HG03025 (cell line): ENCODE measurements around the gene SLC35E2B.
"Not testable (repeated sequence)": the region's sequence is repeated elsewhere in the genome, so short reads cannot be mapped to it uniquely, and the experiment has no call there.

Experiments used
- ATAC-seq: cut with Tn5 transposase; IDR thresholded peaks from one replicate; pipeline ENCODE4 v1.9.1; 2021; ENCODE audit warnings: mild to moderate bottlenecking, moderate library complexity; ENCODE audit not compliant: unreplicated experiment, low FRiP score

The SLC35E2B gene

DNA sequence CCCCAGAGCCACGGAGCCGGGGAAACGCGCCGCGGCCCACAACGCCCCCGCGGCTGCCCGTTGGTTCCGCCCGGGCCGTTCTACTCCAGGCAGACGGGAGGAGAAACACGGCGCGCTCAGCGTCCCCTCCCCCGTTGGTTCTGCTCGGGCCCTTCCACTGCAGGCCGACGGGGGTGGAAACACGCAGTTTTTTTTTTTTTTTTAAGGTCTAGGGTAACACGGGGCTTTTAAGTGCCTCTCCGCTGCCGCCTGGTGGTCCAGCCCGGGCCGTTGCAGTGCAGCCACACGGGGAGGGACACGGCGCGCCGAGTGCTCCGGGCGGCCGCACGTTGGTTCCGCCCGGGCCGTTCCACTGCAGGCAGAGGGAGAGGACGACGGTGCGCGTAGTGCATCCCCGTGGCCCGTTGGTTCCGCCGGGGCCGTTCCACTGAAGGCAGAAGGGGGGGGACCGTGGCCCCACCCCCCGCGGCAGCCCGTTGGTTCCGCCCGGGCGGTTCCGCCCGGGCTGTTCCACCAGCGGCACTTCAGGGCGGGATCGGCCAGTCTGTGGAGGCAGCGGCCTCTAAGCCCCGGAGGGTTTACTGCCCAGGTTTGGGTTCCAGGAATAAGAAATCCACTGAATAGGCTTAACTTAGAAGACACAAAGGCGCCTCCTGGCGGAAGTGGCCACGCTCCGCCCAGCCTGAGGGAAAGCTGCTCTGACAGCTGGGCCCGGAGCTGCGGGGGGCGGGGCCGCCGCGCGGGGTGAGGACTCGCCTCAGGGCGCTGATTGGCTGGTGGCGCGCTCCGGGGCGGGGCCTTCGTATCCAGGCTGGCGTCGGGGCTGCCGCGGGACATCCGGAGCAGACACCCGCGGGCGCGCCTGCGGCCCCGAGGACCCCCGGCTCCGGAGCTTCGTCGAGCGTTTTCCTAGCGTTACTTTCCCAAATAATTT is at the start of gene SLC35E2B:
Gene SLC35E2B (minus strand): TSS at position 82 of the 934 bp plus-strand sequence. CDS start 16,096 bp downstream, outside the sequence.
- peak; percentile 65 for ATAC-seq

DNA sequence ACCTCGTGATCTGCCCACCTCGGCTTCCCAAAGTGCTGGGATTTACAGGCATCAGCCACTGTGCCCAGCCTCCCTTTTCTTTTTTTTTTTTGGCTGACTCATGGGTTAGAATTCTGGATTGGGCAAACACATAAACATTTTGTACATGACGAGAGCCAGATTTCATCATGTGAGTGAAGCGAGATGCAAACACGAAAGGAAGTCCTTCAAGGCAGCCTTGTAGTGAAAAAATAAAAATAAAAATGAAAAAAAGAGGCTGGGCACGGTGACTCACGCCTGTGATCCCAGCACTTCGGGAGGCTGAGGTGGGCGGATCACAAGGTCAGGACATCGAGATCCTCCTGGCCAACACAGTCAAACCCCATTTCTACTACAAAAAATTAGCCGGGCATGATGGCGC is 48.4 kb upstream of the SLC35E2B start:
- ATAC-seq, result not testable (repeated sequence)

DNA sequence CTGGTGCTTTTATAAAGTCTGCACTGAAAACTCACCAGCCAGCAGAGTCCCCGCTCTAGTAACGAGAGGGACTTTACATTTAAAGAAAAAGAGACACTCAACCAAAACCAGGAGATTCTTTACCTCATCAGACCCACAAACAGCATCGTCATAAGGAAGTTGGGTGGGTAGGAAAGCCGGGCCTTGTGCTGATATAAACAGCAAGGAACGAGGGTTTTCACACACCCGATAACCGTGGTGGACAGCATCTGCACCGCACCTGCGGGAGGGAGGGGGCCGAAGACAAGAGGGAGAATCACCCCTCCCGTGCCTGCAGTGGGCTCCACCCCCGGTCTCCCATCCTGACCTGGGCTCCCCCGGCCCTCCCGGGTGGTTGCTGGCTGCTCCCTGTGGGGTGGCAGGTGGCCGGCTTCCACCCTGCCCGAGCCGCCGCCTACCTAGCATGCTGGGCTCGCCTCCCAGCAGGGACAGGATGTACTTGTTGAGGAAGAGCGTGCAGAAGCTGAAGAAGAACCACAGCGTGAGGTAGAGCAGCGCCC is 46.3 kb upstream of the SLC35E2B start:
- ATAC-seq, result not testable (repeated sequence)

DNA sequence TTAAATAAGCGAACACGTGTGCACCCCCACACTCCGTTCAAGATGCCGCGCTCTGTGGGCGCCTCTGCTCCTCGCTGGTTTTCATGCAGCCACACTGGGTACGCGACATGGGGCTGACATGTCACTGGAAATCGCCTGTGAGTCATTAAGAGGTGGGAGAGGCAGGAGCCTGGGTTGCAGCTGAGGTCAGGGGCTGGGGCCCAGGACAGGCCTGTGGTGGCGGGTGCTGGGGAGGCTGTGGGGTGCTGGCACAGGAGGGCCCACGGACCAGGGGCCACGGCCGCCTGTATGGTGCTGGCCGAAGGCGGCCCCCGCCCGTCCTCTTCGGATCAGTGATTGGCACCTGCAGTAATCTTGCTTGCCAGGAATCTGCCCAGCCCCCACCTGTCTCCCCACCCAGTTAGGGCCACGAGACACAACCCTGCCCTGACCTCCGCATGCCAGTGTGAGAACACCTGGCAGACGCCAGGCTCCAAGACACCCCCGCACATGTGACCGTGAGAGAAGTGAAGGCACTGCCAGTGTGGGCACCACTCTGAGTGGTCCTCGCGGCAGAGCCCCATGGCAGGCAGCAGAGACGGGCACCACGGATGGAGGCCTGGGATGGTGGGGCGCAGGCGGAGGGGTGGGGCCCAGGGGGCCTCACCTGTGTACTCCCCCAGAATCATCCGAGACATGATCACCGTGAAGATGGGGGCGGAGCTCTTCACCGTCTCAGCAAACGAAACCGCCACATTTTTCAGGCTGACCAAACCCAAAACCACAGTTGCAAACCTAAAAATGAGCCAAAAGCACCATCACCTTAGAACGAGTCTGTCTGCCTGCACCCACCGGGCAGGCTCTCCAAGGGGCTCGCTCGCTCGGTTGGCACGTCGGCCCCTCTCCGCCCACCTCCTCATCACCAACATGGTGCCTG is 45.3 kb upstream of the SLC35E2B start:
- not testable (repeated sequence) for ATAC-seq

DNA sequence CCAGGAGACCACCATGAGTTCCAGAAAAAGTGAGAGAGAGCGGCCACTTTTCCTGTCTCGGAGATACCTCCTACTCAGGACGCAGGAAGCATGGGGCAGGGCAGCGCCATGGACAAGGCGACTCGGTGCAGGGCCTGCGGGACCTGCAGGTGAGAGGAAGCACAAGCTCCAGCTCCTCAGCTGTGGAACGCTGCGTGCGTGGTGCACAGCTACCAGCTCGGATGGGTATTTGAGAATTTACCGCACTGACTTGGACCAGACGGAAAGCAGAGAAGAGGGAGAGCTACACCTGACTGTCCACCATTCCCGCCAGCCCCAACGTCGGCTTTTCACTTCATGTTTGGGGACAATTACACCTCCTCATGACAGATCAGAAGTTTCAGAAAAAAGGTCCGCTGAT is 39.8 kb upstream of the SLC35E2B start:
- no peak for ATAC-seq

DNA sequence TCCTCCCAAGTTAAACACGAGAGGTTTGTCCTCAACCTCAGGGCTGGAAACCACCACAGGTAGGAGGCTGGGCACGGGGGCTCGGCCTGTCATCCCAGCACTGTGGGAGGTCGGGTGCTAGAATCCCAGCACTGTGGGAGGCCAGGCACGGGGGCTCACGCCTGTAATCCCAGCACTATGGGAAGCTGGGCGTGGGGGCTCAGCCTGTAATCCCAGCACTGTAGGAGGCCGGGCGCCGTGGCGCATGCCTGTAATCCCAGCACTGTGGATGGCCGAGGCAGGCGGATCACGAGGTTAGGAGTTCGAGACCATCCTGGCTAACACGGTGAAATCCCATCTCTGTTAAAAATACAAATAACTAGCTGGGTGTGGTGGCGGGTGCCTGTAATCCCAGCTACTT is 38.3 kb upstream of the SLC35E2B start:
- ATAC-seq, result no peak

DNA sequence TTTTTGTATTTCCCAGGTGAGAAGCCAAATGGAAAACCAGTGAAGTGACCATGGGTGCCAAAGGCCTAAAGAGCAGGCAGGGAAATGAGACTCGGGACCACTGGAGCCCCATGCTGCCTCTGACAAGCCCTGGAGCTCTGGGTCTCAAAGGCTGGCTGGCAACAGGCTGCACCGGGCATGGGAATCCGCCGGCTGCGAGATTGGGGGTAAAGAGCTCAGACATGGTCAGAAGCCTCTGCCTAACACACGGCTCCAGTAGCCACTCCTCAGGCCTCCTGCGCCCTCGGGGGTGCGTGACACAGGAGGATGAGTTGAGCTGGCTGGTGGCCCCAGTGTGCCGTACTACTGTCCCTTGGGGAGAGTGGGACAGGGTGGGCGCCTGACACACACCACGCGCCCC is 37.6 kb upstream of the SLC35E2B start:
- not testable (repeated sequence) for ATAC-seq

DNA sequence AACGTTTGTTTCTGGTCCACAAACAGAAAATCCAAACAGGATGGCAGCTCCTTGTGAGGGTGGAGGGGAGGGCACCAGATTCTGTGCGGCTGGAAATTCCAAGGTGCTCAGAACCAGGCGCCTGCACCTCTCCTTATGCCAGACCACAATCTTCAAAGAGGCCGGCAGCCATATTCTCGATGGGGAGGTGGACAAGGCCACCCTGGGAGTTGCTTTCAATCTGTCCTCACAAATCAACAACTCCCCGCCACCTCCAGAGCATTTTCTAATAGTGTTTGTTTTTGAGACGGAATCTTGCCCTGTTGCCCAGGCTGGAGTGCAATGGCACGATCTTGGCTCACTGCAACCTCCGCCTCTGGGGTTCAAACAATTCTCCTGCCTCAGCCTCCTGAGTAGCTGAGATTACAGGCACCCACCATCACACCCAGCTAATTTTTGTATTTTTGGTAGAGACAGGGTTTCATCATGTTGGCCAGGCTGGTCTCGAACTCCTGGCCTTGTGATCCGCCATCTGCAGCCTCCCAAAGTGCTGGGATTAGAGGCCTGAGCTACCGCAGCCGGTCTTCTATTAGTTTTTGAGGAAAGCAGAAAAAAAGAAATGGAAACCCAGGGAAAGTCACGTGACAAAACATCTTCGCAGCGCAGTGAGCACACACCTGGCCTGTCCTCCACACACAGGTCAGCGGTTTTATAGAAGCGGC is 36.7 kb upstream of the SLC35E2B start:
- not testable (repeated sequence) for ATAC-seq

DNA sequence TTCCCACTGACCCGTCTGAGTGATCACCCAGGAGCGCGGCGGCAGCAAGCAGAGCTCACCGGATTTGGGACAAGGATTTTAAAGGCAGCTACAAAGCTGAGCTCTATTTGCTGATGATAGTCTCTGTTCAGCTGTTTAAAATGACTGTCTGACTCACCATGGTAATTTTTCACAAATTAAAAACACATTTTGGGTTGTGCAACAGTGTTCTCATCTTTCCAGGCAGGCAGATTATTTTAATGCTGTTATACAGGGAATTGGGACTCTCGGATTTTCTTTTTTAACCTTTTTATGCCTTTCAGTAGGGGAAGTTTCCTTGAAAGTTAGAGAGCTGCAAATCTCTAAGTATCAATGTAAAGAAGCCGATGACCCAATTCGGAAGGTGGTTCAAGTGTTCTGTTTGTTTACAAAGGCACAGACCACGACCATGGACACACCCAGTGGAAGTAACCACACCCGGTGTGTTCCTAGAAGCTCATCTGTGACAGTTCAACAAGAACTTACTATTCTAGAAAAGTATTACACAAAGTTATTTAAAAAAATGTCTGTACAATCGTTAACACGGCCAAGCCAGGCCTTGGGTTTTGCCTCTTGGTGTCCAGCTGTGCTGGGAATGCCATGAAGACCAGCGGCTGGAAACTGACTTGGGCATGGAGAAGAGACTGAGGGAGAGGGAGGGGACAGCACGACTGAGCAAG is 35.9 kb upstream of the SLC35E2B start:
- ATAC-seq, result not testable (repeated sequence)

DNA sequence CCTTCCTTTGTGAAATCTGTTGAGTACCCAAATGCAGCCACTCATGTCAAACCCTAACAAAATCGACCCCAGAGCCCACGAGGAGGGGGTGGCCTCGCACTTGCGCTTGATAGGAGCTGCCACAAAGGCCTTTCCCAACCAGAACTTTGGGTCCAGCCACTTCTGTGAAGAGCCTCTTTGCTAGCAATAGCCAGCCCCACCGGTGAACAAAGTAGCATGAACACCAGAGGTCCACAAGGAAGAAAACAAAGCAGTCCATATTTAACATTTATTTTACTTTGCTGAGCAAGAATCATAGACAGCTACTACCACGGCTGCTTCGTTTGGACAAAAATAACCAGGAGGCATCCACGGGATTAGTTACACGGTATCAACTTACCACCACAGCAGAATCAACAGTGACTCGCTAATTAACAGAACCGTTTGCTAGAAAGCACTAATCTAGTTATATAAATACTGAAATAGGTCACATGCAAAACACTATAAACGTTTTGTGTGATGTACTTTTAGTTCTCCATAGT is 34.6 kb upstream of the SLC35E2B start:
- not testable (repeated sequence) for ATAC-seq

DNA sequence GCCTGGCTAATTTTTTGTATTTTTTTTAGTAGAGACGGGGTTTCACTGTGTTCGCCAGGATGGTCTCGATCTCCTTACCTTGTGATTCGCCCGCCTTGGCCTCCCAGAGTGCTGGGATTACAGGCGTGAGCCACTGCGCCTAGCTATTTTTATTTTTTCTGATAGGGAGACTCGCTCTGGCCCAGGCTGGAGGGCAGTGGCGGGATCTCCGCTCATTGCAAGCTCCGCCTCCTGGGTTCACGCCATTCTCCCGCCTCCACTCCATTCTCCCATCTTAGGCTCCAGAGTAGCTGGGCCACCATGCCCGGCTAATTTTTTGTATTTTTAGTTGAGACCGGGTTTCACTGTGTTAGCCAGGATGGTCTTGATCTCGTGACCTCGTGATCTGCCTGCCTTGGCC is 33.5 kb upstream of the SLC35E2B start:
- not testable (repeated sequence) for ATAC-seq

DNA sequence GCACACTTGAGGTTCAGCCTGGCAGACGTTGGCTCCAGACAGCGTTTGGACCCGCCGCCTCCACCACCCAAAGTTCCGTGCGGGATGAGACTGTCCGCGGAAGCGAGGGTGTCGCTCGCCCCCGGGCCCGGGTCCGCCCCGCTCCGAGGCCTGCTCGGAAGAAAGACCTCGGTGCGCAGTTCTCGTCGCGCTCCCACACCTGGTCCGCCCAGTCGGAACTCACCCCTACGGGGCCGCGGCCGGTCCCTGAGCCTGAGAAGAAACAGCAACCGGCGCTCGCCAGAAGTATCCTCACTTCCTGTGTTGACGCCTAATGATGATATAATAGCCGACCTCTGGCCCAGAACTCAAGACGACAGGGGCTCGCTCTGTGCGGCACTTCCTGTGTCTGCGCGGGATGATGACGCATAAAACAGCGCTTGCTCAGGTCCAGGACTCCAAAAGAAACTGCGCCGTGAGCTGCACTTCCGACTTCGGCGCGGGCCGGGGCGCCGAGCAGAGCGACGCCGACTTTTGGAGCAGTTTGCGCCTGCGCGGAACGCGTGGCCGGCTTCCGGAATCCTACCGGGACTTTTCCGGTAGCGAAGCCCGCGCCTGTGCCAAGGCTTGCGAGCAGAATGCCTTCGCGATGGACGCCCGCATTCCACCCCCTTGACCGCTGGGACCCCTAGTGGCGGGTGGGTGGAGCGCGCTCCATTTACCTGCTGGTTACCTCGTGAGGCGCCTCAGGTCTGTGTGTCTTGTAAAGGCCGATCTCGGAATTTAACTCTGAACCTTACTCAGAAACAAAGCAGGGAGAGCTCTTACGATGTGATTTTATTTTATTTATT is 31.7 kb upstream of the SLC35E2B start, which contains the start of gene CDK11A:
Gene CDK11A (minus strand): TSS at position 323 of the 830 bp plus-strand sequence. CDS start 1,539 bp downstream, outside the sequence.
- peak; percentile 92 for ATAC-seq

DNA sequence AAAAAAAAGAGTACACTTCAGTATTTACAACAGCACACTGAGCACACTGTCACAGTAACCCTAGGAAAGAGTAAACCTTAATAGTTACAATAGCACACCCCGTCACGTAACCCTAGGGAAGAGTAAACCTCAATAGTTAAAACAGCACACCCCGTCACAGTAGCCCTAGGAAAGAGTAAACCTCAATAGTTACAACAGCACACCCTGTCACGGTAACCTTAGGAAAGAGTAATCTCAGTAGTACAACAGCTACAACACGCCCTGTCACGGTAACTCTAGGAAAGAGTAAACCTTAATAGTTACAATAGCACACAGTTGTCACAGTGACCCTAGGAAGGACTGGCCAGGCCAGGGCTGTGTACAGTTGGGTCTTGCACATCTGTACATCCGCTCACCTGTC is 28.6 kb upstream of the SLC35E2B start:
- ATAC-seq, result no peak

DNA sequence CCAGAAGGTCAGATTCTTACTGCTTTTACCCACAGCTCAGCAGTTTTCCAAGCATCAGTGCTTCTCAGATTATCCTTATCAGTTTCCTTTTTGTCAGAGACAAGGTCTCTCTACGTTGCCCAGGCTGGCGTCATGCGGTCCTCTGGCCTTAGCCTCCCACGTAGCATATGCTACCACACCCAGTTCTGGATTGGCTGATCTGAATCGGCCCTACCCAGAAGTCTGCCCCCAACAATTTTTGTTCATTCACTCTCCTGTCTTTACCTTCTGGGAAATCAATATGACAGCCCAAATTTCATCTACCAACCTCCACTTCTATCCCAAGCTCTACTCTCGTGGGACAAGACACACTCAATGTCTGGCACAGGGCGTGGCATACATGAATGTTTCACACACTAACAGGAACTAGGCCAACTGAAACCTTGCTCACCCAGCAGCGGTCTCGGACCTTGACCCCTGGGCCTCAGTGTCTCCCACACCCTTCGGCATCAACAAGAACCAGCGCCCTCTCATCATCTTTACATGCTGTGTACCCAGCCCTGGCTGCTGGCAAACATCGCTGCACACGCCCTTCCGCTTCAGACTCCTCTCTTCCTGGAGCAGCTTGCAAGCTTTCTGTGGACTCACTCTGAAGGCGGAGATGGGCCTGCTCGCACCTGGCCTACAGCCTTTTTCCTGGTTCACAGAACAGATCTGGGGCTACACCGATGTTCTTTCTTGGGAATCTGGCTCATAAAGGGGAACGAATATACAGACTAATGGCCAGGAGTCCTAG is 22.7 kb upstream of the SLC35E2B start:
- ATAC-seq, result not testable (repeated sequence)

DNA sequence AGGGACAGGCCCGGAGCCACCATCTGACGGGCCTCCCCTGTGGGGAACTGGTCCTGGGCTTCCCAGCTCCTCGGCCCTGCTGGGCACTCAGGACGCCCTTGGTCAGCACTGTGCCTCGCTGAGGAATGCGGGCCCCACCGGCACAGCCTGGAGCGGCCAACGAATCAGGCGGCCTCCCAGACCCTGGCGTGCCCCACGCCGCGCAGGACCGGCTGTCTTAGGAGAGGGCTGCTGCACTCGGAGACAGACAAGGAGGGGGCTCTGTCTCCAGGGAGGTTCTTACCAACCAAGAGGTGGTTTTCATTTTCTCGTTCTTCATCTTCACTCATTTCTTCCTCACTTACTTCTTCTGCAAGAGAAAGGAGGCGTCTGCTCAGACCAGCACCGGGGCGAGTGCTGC is 15.3 kb upstream of the SLC35E2B start:
- ATAC-seq, result not testable (repeated sequence)

DNA sequence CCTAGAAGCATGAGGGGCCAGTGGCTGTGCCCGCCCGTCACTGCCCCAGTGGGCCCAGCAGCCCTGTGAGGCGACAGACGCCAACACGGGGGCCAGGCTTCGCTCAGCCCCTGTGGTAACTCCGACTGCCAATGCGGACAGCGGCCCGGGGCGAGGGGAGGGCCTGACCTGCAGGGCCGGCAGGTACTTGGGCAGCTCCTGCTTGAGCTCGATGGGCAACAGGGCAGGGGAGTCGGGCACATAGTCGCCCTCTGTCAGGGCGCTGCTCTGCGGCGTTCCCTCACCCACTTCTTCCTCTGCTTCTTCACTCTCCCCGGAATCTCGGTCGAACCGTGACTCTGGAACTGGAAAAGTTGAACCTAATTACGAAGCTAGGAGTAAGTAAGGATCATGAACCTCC is 14.6 kb upstream of the SLC35E2B start:
- not testable (repeated sequence) for ATAC-seq

DNA sequence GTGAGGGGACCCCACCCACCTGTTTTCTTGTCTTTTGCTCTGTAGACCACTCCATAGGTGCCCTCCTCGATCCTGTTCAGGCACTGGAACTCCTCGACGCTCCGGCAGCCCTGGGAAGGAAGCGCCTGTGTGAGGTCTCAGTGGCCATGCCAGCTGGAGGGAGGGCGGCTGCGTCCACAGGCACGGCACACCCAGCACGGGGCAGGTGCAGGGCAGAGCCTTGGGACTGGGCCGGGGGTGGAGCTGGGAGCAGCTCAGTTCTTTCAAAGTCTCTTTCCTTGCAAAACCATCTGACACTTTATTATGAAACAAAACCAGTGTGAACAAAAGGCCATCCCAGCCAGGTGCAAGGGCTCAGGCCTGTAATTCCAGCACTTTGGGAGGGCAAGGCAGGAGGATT is 13.0 kb upstream of the SLC35E2B start:
- ATAC-seq, result not testable (repeated sequence)
